Measurements from ENCODE around the gene NPBWR2.

GRCh38 chr20:64111841-64112641, 4.7 kb upstream of the NPBWR2 start:
- TF ChIP-seq CTCF (IDR thresholded peaks at IDR 0.05) (no peak), POLR2A (IDR thresholded peaks at IDR 0.05) (no peak)
